SU-DHL-6 (cell line): ENCODE results near the gene GALNT12.

ENCODE experiments used
- H2AFZ ChIP-seq: fragments of 200-600 bp; sonication (generic); 2 replicates; pipeline ENCODE4 v1.6.1; 2014; ENCODE audit warnings: low read depth, mild to moderate bottlenecking, moderate library complexity, mixed read lengths, antibody characterized with exemption, low read length; ENCODE audit not compliant: severe bottlenecking
- H3F3A ChIP-seq: fragments of 200-600 bp; shearing (Covaris generic); 2 replicates; pipeline ENCODE4 v1.6.0; 2016; ENCODE audit warnings: antibody characterized with exemption, mild to moderate bottlenecking; ENCODE audit not compliant: insufficient read depth
- H3K27ac ChIP-seq: fragments of 200-600 bp; sonication (generic); 2 replicates; pipeline ENCODE4 v1.5.1; 2016; ENCODE audit warnings: low read depth, mild to moderate bottlenecking, low read length, moderate library complexity, mixed read lengths
- H3K27me3 ChIP-seq: fragments of 200-600 bp; sonication (generic), shearing (Covaris generic); 2 replicates; pipeline ENCODE4 v1.6.0; 2014; ENCODE audit warnings: mild to moderate bottlenecking, low read length
- H3K36me3 ChIP-seq: fragments of 200-600 bp; sonication (generic); 2 replicates; pipeline ENCODE4 v1.6.1; 2014; ENCODE audit warnings: mild to moderate bottlenecking, low read length, mixed read lengths
- H3K4me2 ChIP-seq: fragments of 300-600, 200-600 bp; shearing (Covaris generic), sonication (generic); 2 replicates; pipeline ENCODE4 v1.6.0; 2014; ENCODE audit warnings: low read length, low read depth, mild to moderate bottlenecking; ENCODE audit not compliant: poor library complexity, severe bottlenecking
- H3K4me3 ChIP-seq: fragments of 200-600 bp; sonication (generic); 2 replicates; pipeline ENCODE4 v1.5.1; 2014; ENCODE audit warnings: antibody characterized with exemption, low read length, mild to moderate bottlenecking, mixed read lengths; ENCODE audit not compliant: insufficient read depth, poor library complexity, severe bottlenecking
- H3K79me2 ChIP-seq: fragments of 200-600 bp; sonication (generic); 2 replicates; pipeline ENCODE4 v1.6.1; 2014; ENCODE audit warnings: mild to moderate bottlenecking, low read length, moderate library complexity; ENCODE audit not compliant: insufficient read depth
- H3K9ac ChIP-seq: fragments of 200-600 bp; sonication (generic); 2 replicates; pipeline ENCODE4 v1.7.0; 2014; ENCODE audit warnings: mild to moderate bottlenecking, low read length
- H3K9me2 ChIP-seq: fragments of 200-600 bp; sonication (generic); replicated peaks from 2 replicates; pipeline ENCODE4 v1.6.1; 2014; ENCODE audit warnings: low read length; ENCODE audit not compliant: insufficient read depth
- H3K9me3 ChIP-seq: fragments of 200-600 bp; sonication (generic); 2 replicates; pipeline ENCODE4 v1.6.1; 2014; ENCODE audit warnings: low read length, mixed read lengths; ENCODE audit not compliant: insufficient read depth
- H4K20me1 ChIP-seq: fragments of 200-600 bp; sonication (generic); 2 replicates; pipeline ENCODE4 v1.6.1; 2014; ENCODE audit warnings: low read depth, mild to moderate bottlenecking, antibody characterized with exemption, low read length, moderate library complexity, mixed read lengths
- CTCF ChIP-seq: fragments of 200-600 bp; sonication (generic); IDR thresholded peaks from one replicate; pipeline ENCODE4 v1.5.1; 2017; ENCODE audit warnings: antibody characterized with exemption, mild to moderate bottlenecking, low read length, moderate library complexity; ENCODE audit not compliant: insufficient read depth, poor library complexity, severe bottlenecking
- EZH2phosphoT487 ChIP-seq: fragments of 200-600 bp; sonication (generic), shearing (Covaris generic); conservative IDR thresholded peaks from 2 replicates; pipeline ENCODE4 v1.6.1; 2018; ENCODE audit warnings: mild to moderate bottlenecking, antibody characterized with exemption, low read length, moderate library complexity, mixed read lengths

GALNT12 gene

GRCh38 chr9:98794802-98795201, 12.7 kb upstream of the GALNT12 start:
- Histone ChIP-seq H3K9me2 (no peaks in the 10 kb centered on the region), H3F3A (no peaks in the 10 kb centered on the region), H3K4me2 (peak overlapping the region; percentile 70), H4K20me1 (no peaks in the 10 kb centered on the region; the same call in 1 of the 2 replicates), H3K4me3 (no peak overlapping the region), H3K9ac (0 out of 2 replicates have a peak overlapping the region, but pooled peaks have one; percentile 58), H3K9me3 (no peaks in the 10 kb centered on the region), H2AFZ (no peak overlapping the region), H3K27me3 (no peaks in the 10 kb centered on the region), H3K79me2 (no peaks in the 10 kb centered on the region), H3K36me3 (no peaks in the 10 kb centered on the region), H3K27ac (no peak overlapping the region)
- no peak for TF ChIP-seq CTCF
- no peak for TF ChIP-seq EZH2phosphoT487

GRCh38 chr9:98795295-98795955, 12.0 kb upstream of the GALNT12 start:
- peak overlapping the region; percentile 70 for H3K4me2 ChIP-seq
- H3K9me3 ChIP-seq, result no peaks in the 10 kb centered on the region
- TF ChIP-seq CTCF, result no peak
- H3K4me3 ChIP-seq, result peak overlapping the region; percentile 66
- H3K36me3 ChIP-seq, result no peaks in the 10 kb centered on the region
- no peaks in the 10 kb centered on the region for H3K79me2 ChIP-seq
- no peaks in the 10 kb centered on the region for H3K27me3 ChIP-seq
- no peak overlapping the region for H2AFZ ChIP-seq
- H3K9ac ChIP-seq, result peak overlapping the region; percentile 58
- no peaks in the 10 kb centered on the region; the same call in 1 of the 2 replicates for H4K20me1 ChIP-seq
- H3K27ac ChIP-seq, result no peak overlapping the region
- H3K9me2 ChIP-seq, result no peaks in the 10 kb centered on the region
- H3F3A ChIP-seq, result no peaks in the 10 kb centered on the region

GRCh38 chr9:98795970-98796363, 11.5 kb upstream of the GALNT12 start:
- no peaks in the 10 kb centered on the region for H3K27me3 ChIP-seq
- H2AFZ ChIP-seq, result no peak overlapping the region
- peak overlapping the region; percentile 58 for H3K9ac ChIP-seq
- TF ChIP-seq EZH2phosphoT487 (no peak), CTCF (no peak)
- H3K4me2 ChIP-seq, result peak overlapping the region; percentile 70
- H3K9me2 ChIP-seq, result no peaks in the 10 kb centered on the region
- no peak overlapping the region for H3K27ac ChIP-seq
- H3F3A ChIP-seq, result no peaks in the 10 kb centered on the region
- H3K4me3 ChIP-seq, result peak overlapping the region; percentile 66
- H3K9me3 ChIP-seq, result no peaks in the 10 kb centered on the region
- H3K36me3 ChIP-seq, result no peaks in the 10 kb centered on the region
- H3K79me2 ChIP-seq, result no peaks in the 10 kb centered on the region
- H4K20me1 ChIP-seq, result no peaks in the 10 kb centered on the region; the same call in 1 of the 2 replicates
